ENCODE data around the gene NLRP11.

The NLRP11 gene

DNA sequence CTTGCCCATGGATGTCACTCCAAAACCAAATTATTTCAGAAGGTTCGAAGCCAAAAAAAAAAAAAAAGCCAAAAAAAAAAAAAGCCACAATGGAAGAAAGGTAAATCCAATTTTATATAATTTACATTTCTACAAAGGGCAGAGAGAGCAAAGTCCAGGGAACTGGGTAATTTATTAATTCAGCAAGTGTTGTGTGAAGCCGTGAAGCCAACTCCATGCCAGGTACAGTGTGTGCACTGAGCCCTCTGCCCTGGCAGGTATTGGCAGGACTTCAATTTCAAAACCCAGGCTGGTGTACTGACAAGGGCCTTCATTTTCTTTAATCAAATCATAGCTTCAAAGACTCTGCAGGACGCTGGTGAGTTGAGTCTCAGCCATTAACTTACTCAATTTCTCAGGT lies 78.4 kb downstream of the NLRP11 start:
- Histone ChIP-seq H3K27me3 (ENCODE audit: control insufficient read depth in 5 of 5, insufficient read depth in 4 of 5, low read length in 5 of 5) (peaks cover 0 to 5% (median 0%) of the 10 kb centered on the region in 5 donors), H3K9ac (ENCODE audit: low read length in 5 of 5) (no peak overlapping the region), H3K4me1 (ENCODE audit: control insufficient read depth in 5 of 5, insufficient read depth in 5 of 5, low read length in 5 of 5) (peaks cover 0 to 2% (median 0%) of the 10 kb centered on the region in 5 donors), H3K36me3 (ENCODE audit: control insufficient read depth in 5 of 5, insufficient read depth in 5 of 5, low read length in 5 of 5) (no peaks in the 10 kb centered on the region), H3K9me3 (ENCODE audit: control insufficient read depth in 5 of 5, low read length in 5 of 5) (peaks cover 0 to 2% (median 0%) of the 10 kb centered on the region in 5 donors), H3K27ac (ENCODE audit: low read depth, low read length) (no peak overlapping the region), H3K4me3 (ENCODE audit: low read depth in 1 of 5, low read length in 5 of 5) (no peak overlapping the region)

DNA sequence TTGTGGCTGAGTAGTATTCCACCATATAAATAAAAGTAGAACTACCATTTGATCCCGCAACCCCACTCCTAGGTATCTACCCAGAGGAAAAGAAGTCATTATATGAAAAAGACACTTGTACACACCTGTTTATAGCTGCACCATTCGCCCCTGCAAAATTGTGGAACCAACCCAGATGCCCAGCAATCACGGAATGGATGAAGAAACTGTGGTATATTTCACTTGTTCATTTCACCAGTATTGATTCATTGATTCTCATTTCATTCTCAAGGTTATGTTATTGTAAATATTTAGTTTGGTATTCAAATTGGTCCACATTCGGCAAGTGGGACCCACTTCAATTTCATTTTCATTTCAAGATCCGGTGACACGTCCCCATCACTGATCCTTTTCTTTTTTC lies 81.1 kb downstream of the NLRP11 start:
- H3K36me3 ChIP-seq (ENCODE audit: control insufficient read depth in 5 of 5, insufficient read depth in 5 of 5, low read length in 5 of 5), result no peaks in the 10 kb centered on the region
- H3K27me3 ChIP-seq (ENCODE audit: control insufficient read depth in 5 of 5, insufficient read depth in 4 of 5, low read length in 5 of 5), result peaks cover 0 to 5% (median 0%) of the 10 kb centered on the region in 5 donors
- H3K9me3 ChIP-seq (ENCODE audit: control insufficient read depth in 5 of 5, low read length in 5 of 5), result peaks cover 0 to 2% (median 0%) of the 10 kb centered on the region in 5 donors
- no peak overlapping the region for H3K4me3 ChIP-seq (ENCODE audit: low read depth in 1 of 5, low read length in 5 of 5)
- H3K4me1 ChIP-seq (ENCODE audit: control insufficient read depth in 5 of 5, insufficient read depth in 5 of 5, low read length in 5 of 5), result peaks cover 0 to 2% (median 0%) of the 10 kb centered on the region in 5 donors
- no peak overlapping the region for H3K27ac ChIP-seq (ENCODE audit: low read depth, low read length)
- H3K9ac ChIP-seq (ENCODE audit: low read length in 5 of 5), result no peak overlapping the region

DNA sequence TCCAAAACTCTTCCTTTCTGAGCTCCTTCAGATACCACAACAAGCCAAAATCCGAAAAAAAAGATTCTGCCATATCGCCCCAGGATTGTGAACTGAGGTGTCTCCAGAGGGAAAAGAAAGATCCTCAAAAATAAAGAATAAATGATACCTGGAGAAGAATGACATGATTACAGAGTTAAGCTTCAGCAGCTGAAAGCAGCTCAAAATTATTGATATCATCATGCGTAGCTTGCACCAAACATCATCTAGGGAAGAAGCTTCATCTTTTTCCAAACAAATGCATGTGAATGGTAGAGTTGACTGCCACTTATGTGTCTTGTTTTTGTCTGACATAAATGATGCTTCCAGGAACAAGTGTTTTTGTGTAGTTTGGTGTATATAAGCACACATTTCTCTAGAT lies 93.5 kb downstream of the NLRP11 start, which contains the start of gene NLRP9:
Gene NLRP9 (minus strand): TSS at position 101 of the 400 bp plus-strand sequence. CDS start 28 bp downstream, at position 73.
- no peaks in the 10 kb centered on the region for H3K36me3 ChIP-seq (ENCODE audit: control insufficient read depth in 5 of 5, insufficient read depth in 5 of 5, low read length in 5 of 5)
- H3K27ac ChIP-seq (ENCODE audit: low read depth, low read length), result no peak within 1 kb of the TSS
- H3K4me1 ChIP-seq (ENCODE audit: control insufficient read depth in 5 of 5, insufficient read depth in 5 of 5, low read length in 5 of 5), result no peaks in the 10 kb centered on the region
- no peak within 1 kb of the TSS for H3K4me3 ChIP-seq (ENCODE audit: low read depth in 1 of 5, low read length in 5 of 5)
- no peak within 1 kb of the TSS for H3K9ac ChIP-seq (ENCODE audit: low read length in 5 of 5)
- H3K9me3 ChIP-seq (ENCODE audit: control insufficient read depth in 5 of 5, low read length in 5 of 5), result no peaks in the 10 kb centered on the region
- peaks cover 0 to 3% (median 0%) of the 10 kb centered on the region in 5 donors for H3K27me3 ChIP-seq (ENCODE audit: control insufficient read depth in 5 of 5, insufficient read depth in 4 of 5, low read length in 5 of 5)
